ENCODE measurements around the gene SYCP2.

DNA sequence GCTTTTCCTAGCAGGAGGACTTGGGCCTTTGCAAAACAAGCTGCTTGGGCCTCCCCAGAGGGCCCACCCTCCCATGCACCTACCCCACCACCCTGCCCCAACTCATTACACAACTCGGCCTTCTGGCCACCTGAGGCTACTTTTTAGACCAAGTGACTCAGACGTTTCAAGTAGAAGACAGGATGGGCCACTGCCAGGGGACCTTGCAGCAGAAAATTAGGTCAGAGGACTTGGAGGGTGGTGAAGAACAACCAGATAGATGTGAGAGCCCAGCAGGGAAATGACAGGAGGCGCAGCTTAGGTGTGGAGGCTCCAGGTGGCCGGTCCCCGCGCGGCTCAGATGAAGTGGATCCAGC lies 5.2 kb upstream of the SYCP2 start:
- TF ChIP-seq POLR2A (IDR thresholded peaks at IDR 0.05; ENCODE audit: low read depth, low read length), result no peak
- TF ChIP-seq POLR2AphosphoS5 (IDR thresholded peaks at IDR 0.05; ENCODE audit: low read depth, low read length), result no peak
- TF ChIP-seq TAF1 (IDR thresholded peaks at IDR 0.05; ENCODE audit: borderline replicate concordance, low read depth, low read length), result no peak

Data from GM12892 (cell line).